Mesothelial cell of epicardium (in vitro differentiated cells): ENCODE data around the gene SPINK2. TPM values are rescaled to one million over a fixed set of nuclear protein-coding genes. Genes with fewer than 3 reads are reported as not detected.

Experiments used
- DNase-seq, 2 experiments: peaks; one replicate each; pipeline ENCODE4 v3.0.0; 2021; ENCODE audit warnings: low spot score in 2 of 2; ENCODE audit not compliant: unreplicated experiment in 2 of 2
- H3K27ac Mint-ChIP-seq: 2 replicates; pipeline ENCODE4 v1.8.0; 2021; ENCODE audit warnings: mixed read lengths
- H3K27me3 Mint-ChIP-seq: 2 replicates; pipeline ENCODE4 v1.8.0; 2021; ENCODE audit warnings: low read depth, mixed read lengths
- H3K36me3 Mint-ChIP-seq: 2 replicates; pipeline ENCODE4 v1.8.0; 2021; ENCODE audit warnings: mixed read lengths
- H3K4me1 Mint-ChIP-seq: 2 replicates; pipeline ENCODE4 v1.8.0; 2021; ENCODE audit warnings: mixed read lengths
- H3K4me3 Mint-ChIP-seq: 2 replicates; pipeline ENCODE4 v1.8.0; 2021; ENCODE audit warnings: mild to moderate bottlenecking, moderate library complexity, mixed read lengths
- H3K9me3 Mint-ChIP-seq: 2 replicates; pipeline ENCODE4 v1.8.0; 2021; ENCODE audit warnings: mixed read lengths
- total RNA-seq: library from RNA; stranded (reverse); gene quantifications from 3 replicates; pipeline ENCODE4 v1.2.1, GENCODE V29; 2021
- TF ChIP-seq, protein P1 (sequence below): fragments of 200-600 bp; sonication (generic); IDR thresholded peaks from one replicate; pipeline ENCODE4 v1.5.0; 2021; ENCODE audit warnings: antibody characterized with exemption; ENCODE audit not compliant: unreplicated experiment

The SPINK2 gene
- total RNA-seq, 1 donor from 2014 or later, result not detected

- H3K9me3 Mint-ChIP-seq, result no peaks in the 10 kb centered on the region
These were observed 38.3 kb upstream of the SPINK2 start for GRCh38 chr4:56859841-56860240.

GRCh38 chr4:56857601-56858309, 36.3 kb upstream of the SPINK2 start:
- Mint-ChIP-seq H3K36me3 (no peaks in the 10 kb centered on the region), H3K9me3 (no peaks in the 10 kb centered on the region), H3K4me3 (no peak overlapping the region), H3K4me1 (peaks cover 7% of the 10 kb centered on the region), H3K27me3 (no peaks in the 10 kb centered on the region), H3K27ac (no peak overlapping the region)
- DNase-seq, result no peak
- TF ChIP-seq, protein P1, sequence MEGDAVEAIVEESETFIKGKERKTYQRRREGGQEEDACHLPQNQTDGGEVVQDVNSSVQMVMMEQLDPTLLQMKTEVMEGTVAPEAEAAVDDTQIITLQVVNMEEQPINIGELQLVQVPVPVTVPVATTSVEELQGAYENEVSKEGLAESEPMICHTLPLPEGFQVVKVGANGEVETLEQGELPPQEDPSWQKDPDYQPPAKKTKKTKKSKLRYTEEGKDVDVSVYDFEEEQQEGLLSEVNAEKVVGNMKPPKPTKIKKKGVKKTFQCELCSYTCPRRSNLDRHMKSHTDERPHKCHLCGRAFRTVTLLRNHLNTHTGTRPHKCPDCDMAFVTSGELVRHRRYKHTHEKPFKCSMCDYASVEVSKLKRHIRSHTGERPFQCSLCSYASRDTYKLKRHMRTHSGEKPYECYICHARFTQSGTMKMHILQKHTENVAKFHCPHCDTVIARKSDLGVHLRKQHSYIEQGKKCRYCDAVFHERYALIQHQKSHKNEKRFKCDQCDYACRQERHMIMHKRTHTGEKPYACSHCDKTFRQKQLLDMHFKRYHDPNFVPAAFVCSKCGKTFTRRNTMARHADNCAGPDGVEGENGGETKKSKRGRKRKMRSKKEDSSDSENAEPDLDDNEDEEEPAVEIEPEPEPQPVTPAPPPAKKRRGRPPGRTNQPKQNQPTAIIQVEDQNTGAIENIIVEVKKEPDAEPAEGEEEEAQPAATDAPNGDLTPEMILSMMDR, result no peak

More at GRCh38 chr4:56859841-56860240, 38.3 kb upstream of the SPINK2 start:
- Mint-ChIP-seq H3K27me3 (no peaks in the 10 kb centered on the region), H3K4me3 (no peak overlapping the region), H3K27ac (no peak overlapping the region), H3K4me1 (peaks cover 7% of the 10 kb centered on the region), H3K36me3 (no peaks in the 10 kb centered on the region)
- TF ChIP-seq, protein P1, result no peak
- no peak for DNase-seq

DNA sequence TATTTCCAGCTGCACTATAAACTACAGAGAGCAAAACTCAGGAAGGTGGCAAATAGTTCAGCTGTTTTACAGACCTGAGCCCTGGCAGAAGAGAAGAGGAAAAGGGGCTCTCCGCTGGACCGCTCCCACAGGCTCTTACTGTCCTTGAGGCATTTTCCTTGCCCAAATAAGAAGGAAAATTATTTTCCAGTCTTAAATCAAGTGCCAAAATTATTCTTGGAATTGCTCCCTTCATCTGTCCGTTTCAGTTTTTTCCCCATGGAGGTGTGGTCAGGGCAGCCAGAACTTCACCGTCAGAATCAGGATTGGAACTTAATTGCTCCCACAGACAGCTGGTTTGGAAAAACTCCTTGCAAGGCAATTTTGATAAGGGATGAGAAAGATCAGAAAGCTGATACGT, 35.2 kb upstream of the SPINK2 start:
- TF ChIP-seq, protein P1, result no peak
- Mint-ChIP-seq H3K36me3 (no peaks in the 10 kb centered on the region), H3K4me3 (no peak overlapping the region), H3K9me3 (no peaks in the 10 kb centered on the region), H3K4me1 (peaks cover 7% of the 10 kb centered on the region), H3K27me3 (no peaks in the 10 kb centered on the region), H3K27ac (no peak overlapping the region)
- DNase-seq, result no peak

- DNase-seq, result no peak
- Mint-ChIP-seq H3K4me1 (no peaks in the 10 kb centered on the region), H3K27me3 (no peaks in the 10 kb centered on the region), H3K9me3 (no peaks in the 10 kb centered on the region), H3K4me3 (no peak overlapping the region), H3K27ac (no peak overlapping the region), H3K36me3 (no peaks in the 10 kb centered on the region)
- TF ChIP-seq, protein P1, result no peak
These were observed 29.4 kb upstream of the SPINK2 start for GRCh38 chr4:56850910-56851309.

- Mint-ChIP-seq H3K4me3 (no peak overlapping the region), H3K27me3 (no peaks in the 10 kb centered on the region), H3K27ac (no peak overlapping the region), H3K9me3 (no peaks in the 10 kb centered on the region), H3K4me1 (peaks cover 6% of the 10 kb centered on the region), H3K36me3 (no peaks in the 10 kb centered on the region)
- DNase-seq, result no peak
- TF ChIP-seq, protein P1, result no peak
These were observed 23.5 kb upstream of the SPINK2 start for GRCh38 chr4:56844802-56845580.
